GM12892 (cell line): ENCODE results near the gene LY86.

Experiments
- POLR2A ChIP-seq: IDR thresholded peaks from 2 replicates; pipeline ENCODE4 v1.6.1; 2011; ENCODE audit warnings: low read depth, low read length, control low read depth
- POLR2AphosphoS5 ChIP-seq: IDR thresholded peaks from 2 replicates; pipeline ENCODE4 v1.6.1; 2011; ENCODE audit warnings: low read depth, low read length, control low read depth

DNA sequence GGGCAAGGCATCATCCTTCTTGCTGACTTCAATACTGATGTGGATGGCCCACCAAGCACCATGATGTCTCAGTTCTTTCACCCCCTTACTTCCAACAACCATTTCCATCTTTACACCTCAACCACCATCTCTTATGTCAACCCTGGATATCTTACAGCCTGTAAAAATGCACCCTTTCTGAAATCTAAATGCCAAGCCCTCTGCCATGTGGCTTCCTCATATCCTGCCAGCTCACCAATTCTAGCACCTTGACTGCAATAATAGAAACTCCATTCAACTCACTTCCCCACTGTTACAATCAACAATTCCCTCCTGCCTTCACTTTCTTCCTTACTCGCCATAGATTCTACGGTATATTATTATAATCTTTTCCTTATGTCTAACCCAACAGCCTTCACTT lies 57.9 kb downstream of the LY86 start:
- TF ChIP-seq POLR2A (no peak), POLR2AphosphoS5 (no peak)
